ENCODE measurements around the gene SLC38A4.

- no peak for TF ChIP-seq CTCF (conservative IDR thresholded peaks at IDR 0.05)
- TF ChIP-seq EZH2 (IDR thresholded peaks at IDR 0.05; ENCODE audit: low read depth) = no peak
Observed at GRCh38 chr12:46770501-46771183, 55.2 kb downstream of the SLC38A4 start.

Measured in PC-9 (cell line).